Right ventricle myocardium inferior (tissue), 1 donor: Measurements from ENCODE around the gene UBE2Q2. TPM values are rescaled to one million over a fixed set of nuclear protein-coding genes. Genes with fewer than 3 reads are reported as not detected.
A peak's percentile ranks its signal among the peaks of the same experiment; 100 is the strongest.
"Not testable (repeated sequence)": the region's sequence is repeated elsewhere in the genome, so short reads cannot be mapped to it uniquely, and the experiment has no call there.

Source experiments
- ATAC-seq: fragments of 200-7000 bp; cut with Tn5 transposase; one replicate; pipeline ENCODE4 v1.9.1; 2020; ENCODE audit warnings: mild to moderate bottlenecking, moderate library complexity
- DNase-seq: peaks from one replicate; pipeline ENCODE4 v3.0.0; 2021; ENCODE audit errors: missing footprints
- intact Hi-C: fragments of 100-400 bp; cut with DNase I; formaldehyde crosslinking; loops from one replicate; pipeline ENCODE4 v1.11.0; 2022
- total RNA-seq: library from RNA; stranded (reverse); fragmentation: NEBNext Ultra II Directional; extraction: Animal tissue kit (Norgen Biotek cat#: 25700); gene quantifications from one replicate; pipeline ENCODE4 v1.2.1, GENCODE V29; 2021
- donor health status: DM: no; HTN: yes; CAD: no; lungs with severe emphysema.

UBE2Q2 gene
- total RNA-seq, 1 donor from 2014 or later: 24.8 TPM

- DNase-seq, intact Hi-C loops, ATAC-seq: not testable (repeated sequence)
Measured at GRCh38 chr15:75851566-75851965, 8.3 kb downstream of the UBE2Q2 start.

GRCh38 chr15:75857886-75858285 lies 14.6 kb downstream of the UBE2Q2 start:
- intact Hi-C loops: no loop called here
- no peak for ATAC-seq

GRCh38 chr15:75861750-75862402 lies 18.6 kb downstream of the UBE2Q2 start:
- intact Hi-C loops: no loop called here
- no peak for DNase-seq
- no peak for ATAC-seq

More at GRCh38 chr15:75857886-75858285, 14.6 kb downstream of the UBE2Q2 start:
- DNase-seq: no peak

- DNase-seq (no peak), ATAC-seq (no peak)
- intact Hi-C loops: no loop called here
Measured at GRCh38 chr15:75862796-75863195, 19.5 kb downstream of the UBE2Q2 start.

DNA sequence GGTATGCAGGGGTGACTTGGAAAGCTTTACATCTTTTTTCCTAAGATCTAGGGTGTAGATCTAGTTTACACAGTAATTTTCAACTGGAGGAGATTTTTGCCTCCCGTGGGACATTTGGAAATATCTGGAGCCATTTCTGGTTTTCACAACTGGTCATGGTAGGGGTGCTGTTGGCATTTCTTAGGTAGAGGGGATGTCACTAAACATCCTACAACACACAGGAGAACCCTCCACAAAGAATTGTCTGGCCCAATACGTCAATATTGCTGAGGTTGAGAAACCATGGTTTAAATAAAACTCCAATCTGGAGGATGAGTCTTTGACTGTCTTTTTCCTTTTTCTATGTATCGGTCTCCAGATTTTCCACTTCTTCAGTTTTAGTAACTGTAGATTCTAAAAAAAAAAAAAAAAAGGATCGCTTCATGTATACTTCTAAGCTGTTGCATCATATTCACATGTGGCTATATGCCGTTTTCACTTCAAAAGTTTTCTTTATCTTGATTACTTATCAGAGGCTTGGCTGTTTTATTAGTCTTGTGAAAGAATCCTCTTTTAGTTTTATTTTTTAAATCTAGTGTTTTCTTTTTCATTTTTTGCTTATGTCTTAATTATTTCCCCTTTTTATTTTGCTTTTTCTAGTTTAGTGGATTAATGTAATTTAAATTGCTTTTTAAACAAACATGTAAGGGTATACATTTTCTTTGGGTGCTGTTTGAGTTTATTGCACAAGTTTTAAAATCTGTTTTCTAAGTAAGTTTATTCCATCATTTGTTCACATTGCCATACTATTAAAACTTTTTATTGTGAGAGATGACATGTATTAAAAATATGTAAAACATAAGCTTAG lies 21.2 kb downstream of the UBE2Q2 start:
- DNase-seq (no peak), ATAC-seq (no peak)
- intact Hi-C loops: no loop called here

- intact Hi-C loops, DNase-seq, ATAC-seq: not testable (repeated sequence)
Measured at GRCh38 chr15:75866045-75866444, 22.8 kb downstream of the UBE2Q2 start.

- no peak for DNase-seq
- intact Hi-C loops: no loop called here
- ATAC-seq: no peak
Measured at GRCh38 chr15:75866916-75867315, 23.7 kb downstream of the UBE2Q2 start.

DNA sequence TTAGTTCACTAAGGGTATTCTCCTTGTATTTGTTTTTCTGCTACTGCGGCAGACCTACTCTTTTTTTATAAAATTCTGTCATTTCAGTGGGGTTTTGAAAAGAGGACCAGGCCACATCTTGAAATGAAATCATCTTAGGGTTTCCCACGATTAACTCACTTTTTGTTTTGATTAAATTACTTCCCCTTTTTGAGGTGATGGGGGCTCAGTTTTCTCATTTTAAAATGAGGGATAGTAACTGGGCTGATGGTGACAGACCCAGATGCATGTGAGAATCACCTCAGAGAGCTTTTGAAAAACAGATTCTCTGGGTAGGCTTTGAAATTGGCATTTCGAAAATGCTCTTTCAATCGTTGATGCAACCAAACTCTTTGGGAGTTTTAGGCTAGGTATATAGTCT lies 24.2 kb downstream of the UBE2Q2 start:
- ATAC-seq (no peak), DNase-seq (no peak)
- intact Hi-C loops: no loop called here

DNA sequence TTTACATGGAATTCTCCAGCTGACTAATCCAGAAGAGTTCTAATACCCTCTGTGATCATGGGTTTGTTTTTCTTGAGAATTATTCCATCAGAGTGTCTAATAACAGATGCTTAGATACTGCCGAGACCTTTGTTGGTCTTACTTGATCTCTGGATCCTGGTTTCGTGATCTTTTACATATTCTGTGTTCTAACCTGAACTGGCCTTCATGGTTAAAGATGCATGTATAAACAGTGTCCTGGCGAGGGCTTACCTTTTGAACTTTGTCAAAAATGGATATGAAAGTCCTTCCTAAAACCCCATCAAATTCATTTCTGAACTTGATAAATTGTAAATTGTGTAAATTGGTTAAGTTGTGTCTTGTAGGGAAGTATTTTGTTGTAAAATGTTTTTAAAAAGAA lies 24.8 kb downstream of the UBE2Q2 start:
- ATAC-seq: no peak
- no peak for DNase-seq
- intact Hi-C loops: no loop called here

DNA sequence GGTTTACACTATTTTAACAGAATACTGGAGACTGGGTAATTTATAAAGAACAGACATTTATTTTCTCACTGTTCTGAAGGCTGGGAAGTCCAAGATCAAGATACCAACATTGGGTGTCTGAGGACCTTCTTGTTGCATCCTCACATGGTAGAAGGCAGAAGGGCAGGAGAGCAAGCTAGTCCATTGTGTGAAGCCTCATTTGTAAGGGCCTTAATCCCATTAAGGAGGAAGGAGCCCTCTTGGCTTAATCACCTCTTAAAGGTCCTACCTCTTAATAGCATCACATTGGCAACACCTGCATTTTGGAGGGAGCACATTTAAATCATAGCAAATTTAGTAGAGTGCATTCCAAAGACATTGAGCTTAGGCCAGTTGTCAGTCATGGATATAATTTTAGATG lies 26.2 kb downstream of the UBE2Q2 start:
- intact Hi-C loops: no loop called here
- DNase-seq (no peak), ATAC-seq (no peak)

DNA sequence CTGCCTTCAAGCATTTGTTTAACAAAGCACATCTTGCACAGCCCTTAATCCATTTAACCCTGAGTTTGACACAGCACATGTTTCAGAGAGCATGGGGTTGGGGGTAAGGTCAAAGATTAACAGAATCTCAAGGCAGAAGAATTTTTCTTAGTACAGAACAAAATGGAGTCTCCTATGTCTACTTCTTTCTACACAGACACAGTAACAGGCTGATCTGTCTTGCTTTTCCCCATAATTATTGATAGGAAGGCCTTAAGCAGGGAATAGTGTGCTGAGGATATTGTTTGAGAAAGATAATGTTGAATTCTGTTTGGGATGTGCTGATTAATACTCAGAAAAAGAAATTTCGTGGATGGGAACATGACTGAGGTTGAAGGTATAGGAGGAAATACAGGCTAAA lies 28.3 kb downstream of the UBE2Q2 start:
- DNase-seq, ATAC-seq, intact Hi-C loops: not testable (repeated sequence)

DNA sequence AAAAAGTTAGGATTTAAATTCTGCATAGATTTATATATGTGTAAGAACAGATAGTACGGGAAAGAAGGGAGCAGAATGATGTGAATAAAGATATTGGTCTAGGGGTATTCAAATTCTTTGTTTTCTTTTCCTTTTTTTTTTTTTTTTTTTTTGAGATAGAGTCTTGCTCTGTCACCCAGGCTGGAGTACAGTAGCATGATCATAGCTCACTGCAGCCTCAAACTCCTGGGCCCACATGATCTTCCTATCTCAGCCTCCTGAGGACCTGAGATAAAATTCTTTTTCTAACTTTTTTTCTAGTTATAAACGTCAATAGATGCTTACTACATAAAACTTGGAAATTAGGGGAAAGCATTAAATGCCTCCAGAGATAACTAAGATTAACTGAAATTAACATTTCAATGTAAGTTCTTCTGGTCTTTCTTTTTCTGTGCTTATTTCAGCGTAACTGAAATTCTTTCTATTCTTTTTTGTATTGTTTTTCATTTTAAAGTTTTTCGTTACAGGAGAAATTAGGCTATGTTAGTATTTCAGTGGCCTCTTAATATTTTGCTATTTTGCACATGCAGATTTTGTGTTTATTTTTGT lies 29.2 kb downstream of the UBE2Q2 start:
- intact Hi-C loops: no loop called here
- ATAC-seq: no peak
- DNase-seq: no peak

GRCh38 chr15:75884041-75884440 lies 40.8 kb downstream of the UBE2Q2 start:
- DNase-seq (no peak), ATAC-seq (no peak)
- intact Hi-C loops: no loop called here

DNA sequence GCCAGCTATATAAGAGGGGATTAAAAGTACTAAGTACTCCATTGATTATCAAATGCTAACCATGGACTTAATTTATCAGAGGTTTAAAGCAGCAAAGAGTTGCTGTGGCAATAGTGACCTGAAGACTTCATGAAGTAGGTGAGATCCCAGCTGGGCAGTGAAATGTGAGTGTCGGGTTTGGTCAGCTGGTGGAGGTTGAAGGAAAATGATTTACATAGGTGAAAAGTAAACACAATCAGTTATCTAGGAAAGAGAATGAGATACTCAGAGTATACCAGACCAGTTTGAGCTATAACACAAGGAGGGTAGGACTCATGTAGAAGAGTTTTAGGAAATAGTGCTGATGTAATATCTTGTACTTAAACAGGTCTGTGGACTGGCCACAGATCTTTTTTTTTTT lies 43.9 kb downstream of the UBE2Q2 start:
- DNase-seq (no peak), ATAC-seq (no peak)
- intact Hi-C loops: no loop called here

DNA sequence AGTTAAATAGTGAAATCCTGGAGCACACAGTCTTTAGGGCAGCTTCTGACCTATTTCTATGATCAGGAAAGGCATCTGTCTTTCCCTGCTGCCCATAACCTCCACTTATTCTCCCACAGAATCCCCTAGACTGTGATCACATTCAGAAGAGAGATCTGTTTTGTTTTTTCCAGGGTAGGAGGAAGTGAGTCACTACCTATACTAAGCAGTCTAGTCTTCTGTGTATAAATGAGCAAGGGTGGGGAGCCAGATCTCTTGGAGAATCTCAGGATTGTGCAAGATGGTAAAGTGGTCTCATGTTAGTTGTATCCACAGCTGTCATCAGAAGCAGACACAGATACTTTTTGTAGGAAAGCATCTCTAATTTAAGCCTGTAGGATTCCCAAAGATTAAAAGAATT lies 48.6 kb downstream of the UBE2Q2 start:
- no peak for ATAC-seq
- intact Hi-C loops: no loop called here
- no peak for DNase-seq

GRCh38 chr15:75895731-75896130 lies 52.5 kb downstream of the UBE2Q2 start:
- no peak for ATAC-seq
- no peak for DNase-seq
- intact Hi-C loops: no loop called here

GRCh38 chr15:75900577-75900976 lies 57.3 kb downstream of the UBE2Q2 start:
- ATAC-seq: no peak
- DNase-seq: no peak
- intact Hi-C loops: loop anchor here (5.0 kb wide), 1 partner anchor 58 kb away; the partner anchor contains the start of gene UBE2Q2

DNA sequence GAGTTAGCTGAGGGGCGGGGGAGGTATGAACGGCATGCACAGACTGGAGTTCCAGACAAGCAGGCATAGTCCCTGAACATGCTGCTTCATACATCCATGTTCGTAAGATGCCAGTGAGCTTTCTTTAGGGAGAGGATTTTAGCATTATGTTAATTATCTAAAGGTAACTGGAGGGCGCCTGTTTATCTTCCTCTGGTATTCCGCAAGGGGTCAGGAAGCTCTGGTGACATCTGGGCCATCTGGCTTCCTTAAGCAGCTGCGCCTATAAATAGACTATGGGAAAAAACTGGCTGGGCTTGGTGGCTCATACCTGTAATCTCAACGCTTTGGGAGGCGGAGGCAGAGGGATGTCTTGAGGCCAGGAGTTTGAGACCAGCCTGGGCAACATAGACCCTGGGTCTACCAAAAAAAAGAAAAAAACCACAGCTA lies 58.9 kb downstream of the UBE2Q2 start:
- no peak for DNase-seq
- peak; percentile 15 for ATAC-seq
- intact Hi-C loops: loop anchor here (5.0 kb wide), 1 partner anchor 60 kb away; the partner anchor contains the start of gene UBE2Q2

DNA sequence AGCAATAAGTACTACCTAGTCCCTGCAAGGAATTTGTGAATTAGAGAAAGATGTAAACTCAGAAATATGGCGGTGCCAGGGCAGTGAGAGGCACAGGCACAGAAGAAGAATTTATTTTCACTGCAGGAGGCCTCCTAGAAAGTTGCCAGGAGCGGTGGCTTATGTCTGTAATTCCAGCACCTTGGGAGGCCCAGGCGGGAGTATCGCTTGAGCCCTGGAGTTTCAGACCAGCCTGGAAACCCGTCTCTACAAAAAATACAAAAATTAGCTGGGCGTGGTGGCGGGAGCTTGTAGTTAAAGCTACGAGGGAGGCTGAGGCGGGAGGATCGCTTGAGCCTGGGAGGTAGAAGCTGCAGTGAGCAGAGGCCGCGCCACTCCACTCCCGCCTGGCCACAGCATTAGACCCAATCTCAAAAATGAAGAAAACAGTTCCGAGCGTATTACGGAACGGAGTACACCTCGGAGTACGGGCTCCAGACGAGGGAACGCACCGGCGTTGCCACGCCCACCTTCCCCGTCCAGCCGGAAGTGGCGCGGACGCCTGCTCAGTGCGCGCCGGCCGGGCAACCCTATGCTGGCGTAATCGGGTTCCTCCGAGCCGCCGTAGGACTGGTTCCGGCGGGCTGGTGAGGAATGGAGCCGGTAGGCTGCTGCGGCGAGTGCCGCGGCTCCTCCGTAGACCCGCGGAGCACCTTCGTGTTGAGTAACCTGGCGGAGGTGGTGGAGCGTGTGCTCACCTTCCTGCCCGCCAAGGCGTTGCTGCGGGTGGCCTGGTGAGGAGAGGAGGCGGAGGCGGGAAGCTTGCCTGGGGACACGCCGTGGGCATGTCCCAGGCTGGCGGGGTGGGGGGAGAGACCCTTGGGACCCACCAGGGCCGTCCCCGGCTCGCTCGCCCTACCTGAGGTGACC lies 60.3 kb downstream of the UBE2Q2 start, which contains the start of gene FBXO22:
Gene FBXO22, plus strand, starts transcription at position 548 of the 909 bp plus-strand sequence. Its CDS starts 86 bp downstream, at position 634.
- peak; percentile 99 for ATAC-seq
- peak; percentile 97 for DNase-seq
- intact Hi-C loops: loop anchor here (5.0 kb wide), 1 partner anchor 61 kb away; the partner anchor contains the start of gene UBE2Q2
